ENCODE measurements around the gene TRAF5.

TRAF5 gene

DNA sequence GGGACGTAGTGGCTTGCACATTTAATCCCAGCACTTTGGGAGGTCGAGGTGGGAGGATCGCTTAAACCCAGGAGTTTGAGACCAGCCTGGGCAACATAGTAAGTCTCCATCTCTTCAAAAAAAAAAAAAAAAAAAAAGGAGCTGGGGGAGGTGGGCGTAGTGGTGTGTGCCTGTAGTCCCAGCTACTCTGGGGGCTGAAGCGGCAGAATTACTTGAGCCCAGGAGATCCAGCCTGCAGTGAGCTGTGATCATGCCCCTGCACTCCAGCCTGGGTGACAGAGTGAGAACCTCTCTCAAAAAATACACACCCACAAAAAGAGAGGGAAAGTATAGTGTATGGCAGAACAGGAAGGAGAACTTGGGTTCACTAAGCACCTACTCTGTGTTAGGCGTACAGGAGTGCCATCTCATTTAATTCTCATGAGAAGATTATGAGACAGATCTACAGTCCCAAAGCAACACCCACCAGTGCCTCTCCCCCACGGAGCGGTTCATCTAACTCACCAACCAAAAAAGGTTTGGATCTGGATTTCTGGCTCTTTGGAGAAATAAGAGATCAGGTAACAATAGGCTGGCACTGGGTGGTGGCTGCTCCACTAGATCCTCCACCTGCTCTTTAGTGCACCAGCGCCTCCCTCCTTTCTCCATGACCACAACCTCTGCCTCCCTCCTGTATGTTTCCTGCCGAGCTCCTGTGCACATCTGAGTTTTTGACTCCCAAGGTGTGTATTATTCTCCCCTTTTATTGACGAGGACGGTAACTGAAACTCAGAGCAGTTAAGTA lies 1.4 kb upstream of the TRAF5 start:
- no peak for TF ChIP-seq ZNF384 (IDR thresholded peaks at IDR 0.05)
- TF ChIP-seq ARNT (IDR thresholded peaks at IDR 0.05): no peak
- TF ChIP-seq NFRKB (IDR thresholded peaks at IDR 0.05): no peak
- no peak for TF ChIP-seq HDGF (IDR thresholded peaks at IDR 0.05; ENCODE audit: borderline replicate concordance)
- TF ChIP-seq SUZ12 (IDR thresholded peaks at IDR 0.05): no peak
- no peak for TF ChIP-seq L3MBTL2 (conservative IDR thresholded peaks at IDR 0.05)
- ChIA-PET CTCF (interaction anchor here (1.4 to 1.5 kb wide), 2 partner anchors 22 to 151 kb away, joined by 4 read pairs; no protein-coding TSS in a partner anchor), POLR2A (no interaction called here)
- no peak for DNase-seq (ENCODE audit: extremely low spot score)

DNA sequence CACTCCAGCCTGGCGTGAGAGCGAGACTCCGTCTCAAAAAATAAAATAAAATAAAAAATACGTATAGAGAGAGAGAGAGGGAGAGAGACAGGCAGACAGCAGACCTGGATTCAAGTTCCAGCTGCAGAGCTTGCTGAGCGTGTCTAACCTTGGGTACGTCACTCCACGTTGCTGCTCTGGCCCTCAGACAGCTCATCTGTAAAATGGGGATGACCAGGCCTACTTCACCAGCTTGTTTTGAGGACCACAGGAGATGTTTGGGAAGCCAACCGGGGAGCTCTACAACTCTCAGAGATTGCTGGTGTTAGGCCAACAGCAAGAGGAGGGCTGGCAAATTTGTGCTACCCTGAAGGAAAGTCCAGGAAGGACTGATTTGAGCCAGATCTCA lies 499 bp upstream of the TRAF5 start:
- TF ChIP-seq BHLHE40 (IDR thresholded peaks at IDR 0.05; ENCODE audit: borderline replicate concordance): no peak
- TF ChIP-seq L3MBTL2 (conservative IDR thresholded peaks at IDR 0.05): no peak; the same call in 1 of the 2 replicates
- TF ChIP-seq SP1 (IDR thresholded peaks at IDR 0.05): no peak
- TF ChIP-seq CTBP1 (IDR thresholded peaks at IDR 0.05; ENCODE audit: borderline replicate concordance): no peak
- TF ChIP-seq FOXK2 (IDR thresholded peaks at IDR 0.05): no peak
- no peak for TF ChIP-seq FOXA1 (IDR thresholded peaks at IDR 0.05)
- no peak for TF ChIP-seq TARDBP (IDR thresholded peaks at IDR 0.05)
- TF ChIP-seq, protein P1, sequence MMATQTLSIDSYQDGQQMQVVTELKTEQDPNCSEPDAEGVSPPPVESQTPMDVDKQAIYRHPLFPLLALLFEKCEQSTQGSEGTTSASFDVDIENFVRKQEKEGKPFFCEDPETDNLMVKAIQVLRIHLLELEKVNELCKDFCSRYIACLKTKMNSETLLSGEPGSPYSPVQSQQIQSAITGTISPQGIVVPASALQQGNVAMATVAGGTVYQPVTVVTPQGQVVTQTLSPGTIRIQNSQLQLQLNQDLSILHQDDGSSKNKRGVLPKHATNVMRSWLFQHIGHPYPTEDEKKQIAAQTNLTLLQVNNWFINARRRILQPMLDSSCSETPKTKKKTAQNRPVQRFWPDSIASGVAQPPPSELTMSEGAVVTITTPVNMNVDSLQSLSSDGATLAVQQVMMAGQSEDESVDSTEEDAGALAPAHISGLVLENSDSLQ (IDR thresholded peaks at IDR 0.05): no peak
- no peak for TF ChIP-seq ELF4 (IDR thresholded peaks at IDR 0.05)
- no peak for TF ChIP-seq LEF1 (IDR thresholded peaks at IDR 0.05; ENCODE audit: borderline replicate concordance)
- no peak for TF ChIP-seq SUZ12 (IDR thresholded peaks at IDR 0.05)
- TF ChIP-seq FOXM1 (IDR thresholded peaks at IDR 0.05; ENCODE audit: borderline replicate concordance): no peak
- no peak for TF ChIP-seq ZNF384 (IDR thresholded peaks at IDR 0.05)
- TF ChIP-seq NFRKB (IDR thresholded peaks at IDR 0.05): no peak
- no peak for TF ChIP-seq ARNT (IDR thresholded peaks at IDR 0.05)
- TF ChIP-seq HDGF (IDR thresholded peaks at IDR 0.05; ENCODE audit: borderline replicate concordance): no peak
- CTCF ChIA-PET: interaction anchor here (1.4 to 1.5 kb wide), 2 partner anchors 21 to 150 kb away, joined by 4 read pairs; no protein-coding TSS in a partner anchor
- DNase-seq (ENCODE audit: extremely low spot score): no peak
- POLR2A ChIA-PET: interaction anchor here (0.9 to 1.3 kb wide), 3 partner anchors 10 to 56 kb away, joined by 3 to 4 read pairs (median 3); no protein-coding TSS in a partner anchor

DNA sequence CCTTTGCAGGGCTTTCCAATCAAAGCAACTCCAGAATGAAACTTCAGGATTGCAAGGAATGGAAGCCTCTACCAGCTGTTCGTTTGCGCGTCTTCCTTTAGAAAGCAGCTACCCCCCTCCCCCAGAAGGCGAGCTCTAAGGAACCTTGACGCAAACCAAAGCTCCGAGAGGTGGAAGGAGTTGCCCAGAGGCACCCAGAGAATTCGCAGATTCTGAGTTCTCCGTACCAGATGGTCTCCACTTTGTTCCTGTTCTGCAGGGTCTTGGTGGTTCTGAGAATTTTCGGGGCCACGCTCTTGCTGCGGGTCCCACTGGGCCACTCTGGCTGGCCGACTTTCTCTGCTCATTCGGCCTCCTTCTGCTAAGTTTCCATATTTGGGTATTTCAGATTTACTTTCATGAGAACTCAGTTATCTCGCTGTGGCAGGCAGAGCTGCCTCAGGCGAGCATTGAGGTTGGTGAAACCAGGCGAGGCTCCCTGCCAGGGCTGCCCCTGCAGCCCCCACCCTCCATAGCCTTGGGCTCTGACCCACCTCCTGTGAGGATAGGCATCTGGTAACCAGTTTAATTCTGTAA lies 801 bp downstream of the TRAF5 start:
- CTCF ChIA-PET: no interaction called here
- DNase-seq (ENCODE audit: extremely low spot score): no peak
- TF ChIP-seq FOXA1 (IDR thresholded peaks at IDR 0.05) (no peak), FOXK2 (IDR thresholded peaks at IDR 0.05) (no peak), HDGF (IDR thresholded peaks at IDR 0.05; ENCODE audit: borderline replicate concordance) (no peak), ZNF384 (IDR thresholded peaks at IDR 0.05) (no peak), NFRKB (IDR thresholded peaks at IDR 0.05) (no peak), ARNT (IDR thresholded peaks at IDR 0.05) (no peak), L3MBTL2 (conservative IDR thresholded peaks at IDR 0.05) (no peak), LEF1 (IDR thresholded peaks at IDR 0.05; ENCODE audit: borderline replicate concordance) (no peak), CTBP1 (IDR thresholded peaks at IDR 0.05; ENCODE audit: borderline replicate concordance) (no peak), SUZ12 (IDR thresholded peaks at IDR 0.05) (no peak), TARDBP (IDR thresholded peaks at IDR 0.05) (no peak), ELF4 (IDR thresholded peaks at IDR 0.05) (no peak), FOXM1 (IDR thresholded peaks at IDR 0.05; ENCODE audit: borderline replicate concordance) (no peak), BHLHE40 (IDR thresholded peaks at IDR 0.05; ENCODE audit: borderline replicate concordance) (no peak), SP1 (IDR thresholded peaks at IDR 0.05) (no peak)
- TF ChIP-seq, protein P1 (IDR thresholded peaks at IDR 0.05): no peak
- POLR2A ChIA-PET: no interaction called here

DNA sequence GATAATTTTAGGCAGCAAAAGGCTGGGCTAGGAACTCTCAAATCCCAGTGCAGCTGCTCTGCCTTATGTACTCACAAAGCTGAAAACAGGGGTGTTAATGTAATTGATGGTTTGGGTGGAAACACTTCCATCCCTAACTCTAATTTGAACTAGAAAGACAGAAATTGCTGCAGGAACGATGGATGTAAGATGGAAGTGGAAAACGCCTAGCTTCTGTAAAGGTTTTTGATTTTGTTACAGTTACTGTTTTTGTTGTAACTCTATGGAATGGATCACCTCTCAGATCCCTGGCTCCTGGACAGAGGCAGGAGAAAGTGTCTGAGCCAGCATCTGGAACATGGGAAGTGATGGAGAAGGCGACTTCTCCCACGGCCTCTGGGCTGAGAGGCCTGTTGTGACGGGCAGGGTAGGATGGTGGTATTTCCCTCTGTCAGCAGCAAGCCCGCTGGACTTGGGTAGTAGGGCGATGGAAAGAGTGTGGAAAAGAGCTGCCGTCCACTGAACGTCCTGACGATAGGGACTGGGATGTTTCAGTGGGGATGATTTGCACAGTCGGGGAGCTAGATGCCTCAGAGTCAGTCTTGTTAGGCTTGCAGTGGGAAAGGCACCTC lies 1.6 kb downstream of the TRAF5 start:
- ChIA-PET CTCF (interaction anchor here (0.6 kb wide), 1 partner anchor 422 kb away, joined by 3 read pairs; no protein-coding TSS in a partner anchor), POLR2A (no interaction called here)
- no peak for DNase-seq (ENCODE audit: extremely low spot score)
- TF ChIP-seq FOXA1 (IDR thresholded peaks at IDR 0.05): no peak
- TF ChIP-seq BHLHE40 (IDR thresholded peaks at IDR 0.05; ENCODE audit: borderline replicate concordance): no peak
- TF ChIP-seq SP1 (IDR thresholded peaks at IDR 0.05): no peak
- TF ChIP-seq SUZ12 (IDR thresholded peaks at IDR 0.05): no peak
- TF ChIP-seq L3MBTL2 (conservative IDR thresholded peaks at IDR 0.05): no peak
- no peak for TF ChIP-seq NFRKB (IDR thresholded peaks at IDR 0.05)
- TF ChIP-seq HDGF (IDR thresholded peaks at IDR 0.05; ENCODE audit: borderline replicate concordance): no peak
- no peak for TF ChIP-seq FOXM1 (IDR thresholded peaks at IDR 0.05; ENCODE audit: borderline replicate concordance)
- TF ChIP-seq LEF1 (IDR thresholded peaks at IDR 0.05; ENCODE audit: borderline replicate concordance): no peak
- TF ChIP-seq CTBP1 (IDR thresholded peaks at IDR 0.05; ENCODE audit: borderline replicate concordance): no peak
- no peak for TF ChIP-seq ZNF384 (IDR thresholded peaks at IDR 0.05)
- TF ChIP-seq ELF4 (IDR thresholded peaks at IDR 0.05): no peak
- TF ChIP-seq, protein P1 (IDR thresholded peaks at IDR 0.05): no peak
- no peak for TF ChIP-seq FOXK2 (IDR thresholded peaks at IDR 0.05)
- TF ChIP-seq TARDBP (IDR thresholded peaks at IDR 0.05): no peak
- no peak for TF ChIP-seq ARNT (IDR thresholded peaks at IDR 0.05)

DNA sequence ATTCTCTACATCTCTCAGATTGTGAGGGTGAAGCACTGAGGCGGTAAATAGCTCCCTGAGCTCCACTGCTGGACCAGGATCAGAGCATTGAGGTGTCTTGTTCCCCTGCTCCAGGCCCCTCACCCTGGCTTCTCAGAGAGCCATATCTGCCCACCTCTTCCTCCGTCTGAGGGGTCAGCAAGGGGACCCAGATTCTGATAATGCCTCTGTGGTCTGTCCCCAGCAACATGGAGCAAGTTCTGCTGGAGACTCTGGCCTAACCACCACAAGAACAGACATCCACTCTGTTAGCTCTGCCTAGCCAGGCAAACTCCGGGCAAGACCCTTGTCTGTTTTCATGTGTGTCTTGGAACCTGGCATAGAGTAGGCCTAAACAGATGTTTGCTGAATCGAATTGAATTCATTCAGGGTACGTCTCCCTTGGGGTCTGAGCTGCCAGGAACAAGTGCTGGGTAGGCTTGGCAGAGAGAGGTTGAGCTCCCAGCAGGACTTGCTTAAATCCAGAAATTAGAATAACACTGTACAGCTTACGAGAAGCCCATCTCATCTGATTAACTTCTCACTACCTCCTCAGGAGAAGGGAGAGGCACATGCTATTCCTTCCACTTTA lies 2.3 kb downstream of the TRAF5 start:
- TF ChIP-seq TARDBP (IDR thresholded peaks at IDR 0.05) (no peak), FOXA1 (IDR thresholded peaks at IDR 0.05) (no peak), NFRKB (IDR thresholded peaks at IDR 0.05) (no peak), FOXK2 (IDR thresholded peaks at IDR 0.05) (no peak), ELF4 (IDR thresholded peaks at IDR 0.05) (no peak), ZNF384 (IDR thresholded peaks at IDR 0.05) (no peak), SUZ12 (IDR thresholded peaks at IDR 0.05) (no peak), ARNT (IDR thresholded peaks at IDR 0.05) (no peak), SP1 (IDR thresholded peaks at IDR 0.05) (no peak)
- TF ChIP-seq, protein P1 (IDR thresholded peaks at IDR 0.05): no peak
- DNase-seq (ENCODE audit: extremely low spot score): no peak
- POLR2A ChIA-PET: no interaction called here
- CTCF ChIA-PET: interaction anchor here (0.6 kb wide), 2 partner anchors 407 to 421 kb away, joined by 3 read pairs; no protein-coding TSS in a partner anchor

Measured in HEK293T (cell line).